B cell (primary cell): Measurements from ENCODE around the gene SEMA3F. TPM values are rescaled to one million over a fixed set of nuclear protein-coding genes. Genes with fewer than 3 reads are reported as not detected.

Experiments
- ATAC-seq: fragments of 200-7000 bp; cut with Tn5 transposase; one replicate; pipeline ENCODE4 v1.10.0; 2021; ENCODE audit warnings: low read depth, mild to moderate bottlenecking, moderate number of reproducible peaks, moderate library complexity
- CTCF ChIA-PET: fragments of 350-600 bp; sonication (Branson Sonifier 250); formaldehyde crosslinking; loops from one replicate; lab custom pipeline; 2021; ENCODE audit warnings: antibody characterized with exemption, inconsistent platforms; lab: Charles Lee
- POLR2A ChIA-PET: fragments of 350-600 bp; sonication (Branson Sonifier 250); formaldehyde crosslinking; loops from one replicate; lab custom pipeline; 2021; ENCODE audit warnings: antibody characterized with exemption; lab: Charles Lee
- DNase-seq: peaks from one replicate; pipeline ENCODE4 v3.0.0; 2013
- H2AFZ ChIP-seq: 2 replicates; pipeline ENCODE4 v1.6.1; 2012; ENCODE audit warnings: mild to moderate bottlenecking, low read depth, low read length; ENCODE audit not compliant: insufficient read depth, poor library complexity, severe bottlenecking
- H3K27ac ChIP-seq, 2 donors: 1 replicate in 1 of 2; 2 replicates in 1 of 2; pipeline ENCODE4 v1.5.1; 2012 to 2013; ENCODE audit warnings: low read length in 2 of 2, mild to moderate bottlenecking in 2 of 2, moderate library complexity in 1 of 2
- H3K27me3 ChIP-seq, 4 experiments: fragments of 200-600 bp in 1 of 4; sonication (generic) in 1 of 4; replicated peaks in 1 of 4; 1 replicate in 2 of 4; 2 replicates in 2 of 4; pipeline versions ENCODE4 v1.6.1 to v1.7.0; 2013 to 2016; ENCODE audit warnings: low read length in 3 of 4, mild to moderate bottlenecking in 2 of 4, mixed read lengths in 1 of 4, moderate library complexity in 1 of 4; ENCODE audit not compliant: insufficient read depth in 4 of 4, control insufficient read depth in 3 of 4; ENCODE audit errors: control extremely low read depth in 1 of 4
- H3K36me3 ChIP-seq, 2 experiments: replicated peaks in 1 of 2; 1 replicate in 1 of 2; 2 replicates in 1 of 2; pipeline versions ENCODE4 v1.6.1 to v1.7.1; 2013; ENCODE audit warnings: low read length in 1 of 2; ENCODE audit not compliant: insufficient read depth in 2 of 2, control insufficient read depth in 1 of 2; ENCODE audit errors: control extremely low read depth in 1 of 2, extremely low read depth in 1 of 2
- H3K4me1 ChIP-seq, 2 donors: fragments of 200-600 bp in 1 of 2; sonication (generic) in 1 of 2; 1 replicate in 1 of 2; 2 replicates in 1 of 2; pipeline versions ENCODE4 v1.5.1 to v1.6.1; 2013 to 2017; ENCODE audit warnings: low read length in 2 of 2; ENCODE audit not compliant: control insufficient read depth in 2 of 2, insufficient read depth in 2 of 2
- H3K4me2 ChIP-seq: replicated peaks from 2 replicates; pipeline ENCODE3; 2012; ENCODE audit warnings: mild to moderate bottlenecking, low read depth, low read length; ENCODE audit not compliant: poor library complexity, severe bottlenecking
- H3K4me3 ChIP-seq, 5 experiments: fragments of 200-600 bp in 1 of 5; sonication (generic) in 1 of 5; 1 replicate in 3 of 5; 2 replicates in 2 of 5; pipeline versions ENCODE4 v1.5.1 to v1.7.0; 2011 to 2016; ENCODE audit warnings: low read length in 4 of 5, mild to moderate bottlenecking in 4 of 5, low read depth in 2 of 5, control low read depth in 1 of 5, moderate library complexity in 1 of 5; ENCODE audit not compliant: insufficient read depth in 1 of 5; ENCODE audit errors: control extremely low read depth in 1 of 5, extremely low read depth in 1 of 5
- H3K79me2 ChIP-seq: fragments of 200-600 bp; sonication (generic); one replicate; pipeline ENCODE4 v1.6.0; 2016; ENCODE audit warnings: low read length; ENCODE audit not compliant: control insufficient read depth, insufficient read depth
- H3K9ac ChIP-seq: fragments of 200-600 bp; sonication (generic); 2 replicates; pipeline ENCODE4 v1.6.1; 2017; ENCODE audit warnings: mild to moderate bottlenecking, low read length, moderate library complexity
- H3K9me3 ChIP-seq, 3 donors: one replicate each; pipeline versions ENCODE4 v1.6.1 to v1.7.1; 2013; ENCODE audit warnings: low read length in 2 of 3; ENCODE audit not compliant: control insufficient read depth in 2 of 3, insufficient read depth in 1 of 3; ENCODE audit errors: control extremely low read depth in 1 of 3
- H4K20me1 ChIP-seq: 2 replicates; pipeline ENCODE4 v1.6.0; 2012; ENCODE audit warnings: mild to moderate bottlenecking, low read length; ENCODE audit not compliant: insufficient read depth, control insufficient read depth, poor library complexity, severe bottlenecking
- H3K27ac Mint-ChIP-seq: one replicate; pipeline ENCODE4 v1.8.0; 2021; ENCODE audit warnings: mixed read lengths
- H3K27me3 Mint-ChIP-seq: one replicate; pipeline ENCODE4 v1.8.0; 2021; ENCODE audit warnings: mixed read lengths
- H3K4me1 Mint-ChIP-seq: one replicate; pipeline ENCODE4 v1.8.0; 2021; ENCODE audit warnings: mixed read lengths
- H3K4me3 Mint-ChIP-seq: one replicate; pipeline ENCODE4 v1.8.0; 2021; ENCODE audit warnings: mixed read lengths
- H3K9me3 Mint-ChIP-seq: one replicate; pipeline ENCODE4 v1.8.0; 2022; ENCODE audit warnings: mixed read lengths; ENCODE audit not compliant: insufficient read depth
- EZH2 ChIP-seq: IDR thresholded peaks from 2 replicates; pipeline ENCODE4 v1.6.1; 2012; ENCODE audit warnings: borderline replicate concordance, low read depth, mild to moderate bottlenecking, moderate library complexity, low read length; ENCODE audit not compliant: insufficient read depth, poor library complexity, severe bottlenecking
- WGBS: methylation state at CpG from one replicate; pipeline ENCODE4 v1.1.5; 2013; ENCODE audit warnings: missing lambda C conversion rate; ENCODE audit not compliant: insufficient coverage; 5-methylcytosine and 5-hydroxymethylcytosine counted together
- intact Hi-C: fragments of 100-400 bp; cut with micrococcal nuclease; formaldehyde crosslinking; loops from one replicate; pipeline ENCODE4 v1.10.0; 2022
- polyA plus RNA-seq: library from polyadenylated mRNA; depleted of rRNA; stranded (reverse); fragments of >200 nt; gene quantifications from 2 replicates; pipeline ENCODE4 v1.2.3, GENCODE V29; 2012
- total RNA-seq, 2 donors: library from RNA; stranded (reverse); fragments of 120-200 nt in 1 of 2; gene quantifications; 1 replicate in 1 of 2; 2 replicates in 1 of 2; pipeline versions ENCODE4 v1.2.3 to v1.2.4, GENCODE V29; 2013 to 2022
- TF ChIP-seq, protein P1 (sequence below): fragments of 200-600 bp; IDR thresholded peaks from one replicate; pipeline ENCODE4 v1.8.0; 2022; ENCODE audit warnings: antibody characterized with exemption, mild to moderate bottlenecking

The SEMA3F gene
- total and polyA plus RNA-seq, 2 donors (not counting 1 experiment from before 2014, with no cell fraction given): 0.27 TPM; not detected in 1

DNA sequence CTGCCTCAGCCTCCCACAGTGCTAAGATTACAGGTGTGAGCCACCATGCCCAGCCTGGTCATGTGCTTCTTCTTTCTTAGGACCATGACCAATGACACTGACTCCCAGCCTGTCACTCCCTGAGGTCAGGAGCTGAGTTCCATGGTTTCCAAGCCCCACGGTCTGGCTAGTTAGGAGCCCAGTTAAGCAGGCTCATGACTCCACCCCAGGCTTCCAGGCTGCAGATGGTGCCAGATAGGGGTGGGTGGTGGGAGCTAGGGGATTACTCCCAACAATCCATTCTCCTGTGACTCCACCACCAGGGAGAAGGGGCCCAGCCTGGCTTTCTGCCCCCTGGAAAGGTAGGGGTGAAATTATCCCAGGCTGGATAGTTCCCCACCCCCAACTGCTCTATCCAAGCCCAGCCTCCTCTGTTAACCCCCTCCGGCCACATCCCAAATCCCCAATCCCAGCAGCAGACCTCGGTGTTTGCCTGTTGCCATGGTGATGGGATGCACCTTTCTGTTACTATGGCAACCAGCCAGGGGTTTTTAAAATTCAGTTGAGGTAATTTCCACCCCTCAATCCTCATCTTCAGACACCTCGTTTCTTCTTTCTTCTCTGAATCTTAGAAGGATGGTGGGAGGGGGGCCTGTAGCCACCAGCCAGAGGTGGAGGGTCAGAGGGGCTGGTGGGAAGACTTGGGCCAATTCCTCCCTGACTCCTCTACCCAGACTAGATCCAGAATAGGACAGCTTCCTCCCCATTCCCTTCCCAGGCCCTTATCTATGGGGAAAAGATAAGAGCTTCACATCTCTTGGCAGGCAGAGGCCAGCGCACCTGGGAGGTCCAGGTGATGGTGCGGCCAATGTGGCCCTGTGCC is 22.5 kb upstream of the SEMA3F start:
- no peak overlapping the region for H3K27ac Mint-ChIP-seq
- Histone ChIP-seq H3K27ac (no peak overlapping the region), H3K4me1 (no peaks in the 10 kb centered on the region), H3K27me3 (peaks cover 0 to 15% (median 0%) of the 10 kb centered on the region in 4 experiments), H3K36me3 (no peaks in the 10 kb centered on the region), H2AFZ (no peak overlapping the region), H3K9me3 (no peaks in the 10 kb centered on the region), H3K9ac (no peak overlapping the region), H3K4me2 (no peak overlapping the region), H4K20me1 (no peaks in the 10 kb centered on the region), H3K4me3 (no peak overlapping the region), H3K79me2 (no peaks in the 10 kb centered on the region)
- no peak overlapping the region for H3K4me3 Mint-ChIP-seq
- no peaks in the 10 kb centered on the region for H3K9me3 Mint-ChIP-seq
- intact Hi-C loops: no loop called here
- TF ChIP-seq EZH2: no peak
- TF ChIP-seq, protein P1, sequence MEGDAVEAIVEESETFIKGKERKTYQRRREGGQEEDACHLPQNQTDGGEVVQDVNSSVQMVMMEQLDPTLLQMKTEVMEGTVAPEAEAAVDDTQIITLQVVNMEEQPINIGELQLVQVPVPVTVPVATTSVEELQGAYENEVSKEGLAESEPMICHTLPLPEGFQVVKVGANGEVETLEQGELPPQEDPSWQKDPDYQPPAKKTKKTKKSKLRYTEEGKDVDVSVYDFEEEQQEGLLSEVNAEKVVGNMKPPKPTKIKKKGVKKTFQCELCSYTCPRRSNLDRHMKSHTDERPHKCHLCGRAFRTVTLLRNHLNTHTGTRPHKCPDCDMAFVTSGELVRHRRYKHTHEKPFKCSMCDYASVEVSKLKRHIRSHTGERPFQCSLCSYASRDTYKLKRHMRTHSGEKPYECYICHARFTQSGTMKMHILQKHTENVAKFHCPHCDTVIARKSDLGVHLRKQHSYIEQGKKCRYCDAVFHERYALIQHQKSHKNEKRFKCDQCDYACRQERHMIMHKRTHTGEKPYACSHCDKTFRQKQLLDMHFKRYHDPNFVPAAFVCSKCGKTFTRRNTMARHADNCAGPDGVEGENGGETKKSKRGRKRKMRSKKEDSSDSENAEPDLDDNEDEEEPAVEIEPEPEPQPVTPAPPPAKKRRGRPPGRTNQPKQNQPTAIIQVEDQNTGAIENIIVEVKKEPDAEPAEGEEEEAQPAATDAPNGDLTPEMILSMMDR: no peak
- DNase-seq (no peak), ATAC-seq (no peak)
- no peaks in the 10 kb centered on the region for H3K27me3 Mint-ChIP-seq
- CTCF ChIA-PET: interaction anchor here (4.4 kb wide), 1 partner anchor 12 kb away, joined by 18 read pairs; no protein-coding TSS in a partner anchor
- POLR2A ChIA-PET: interaction anchor here (0.9 kb wide), 1 partner anchor 9 kb away, joined by 3 read pairs; no protein-coding TSS in a partner anchor
- H3K4me1 Mint-ChIP-seq: no peaks in the 10 kb centered on the region
- 100% methylated on average over 2 of the region's 6 CpGs for WGBS

DNA sequence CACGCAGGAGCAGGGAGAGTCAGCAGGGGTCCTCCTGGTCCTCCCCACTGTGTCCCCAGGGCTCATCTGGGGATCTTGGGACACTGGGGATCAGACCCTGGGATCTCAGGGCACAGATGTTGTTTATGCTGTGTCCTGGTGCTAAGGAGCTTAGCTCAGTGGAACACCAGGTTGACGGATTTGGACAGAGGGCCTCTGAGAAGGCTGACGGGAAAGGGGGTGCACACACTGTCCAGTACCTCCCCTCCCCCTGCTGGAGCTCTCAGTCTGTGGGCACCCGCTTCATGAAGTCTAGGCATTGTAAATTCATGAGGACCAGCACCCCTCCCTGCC is 21.9 kb upstream of the SEMA3F start:
- Histone ChIP-seq H4K20me1 (no peaks in the 10 kb centered on the region), H3K27ac (no peak overlapping the region), H3K27me3 (peaks cover 0 to 15% (median 0%) of the 10 kb centered on the region in 4 experiments), H2AFZ (no peak overlapping the region), H3K4me3 (no peak overlapping the region), H3K79me2 (no peaks in the 10 kb centered on the region), H3K4me1 (no peaks in the 10 kb centered on the region), H3K4me2 (no peak overlapping the region), H3K36me3 (no peaks in the 10 kb centered on the region), H3K9me3 (no peaks in the 10 kb centered on the region), H3K9ac (no peak overlapping the region)
- Mint-ChIP-seq H3K27me3 (peaks cover under 1% of the 10 kb centered on the region), H3K27ac (no peak overlapping the region), H3K9me3 (no peaks in the 10 kb centered on the region), H3K4me3 (no peak overlapping the region), H3K4me1 (no peaks in the 10 kb centered on the region)
- no peak for ATAC-seq
- CTCF ChIA-PET: interaction anchor here (4.4 kb wide), 1 partner anchor 13 kb away, joined by 18 read pairs; no protein-coding TSS in a partner anchor
- POLR2A ChIA-PET: interaction anchor here (0.9 kb wide), 1 partner anchor 10 kb away, joined by 3 read pairs; no protein-coding TSS in a partner anchor
- WGBS: 90% methylated on average over 4 of the region's 4 CpGs
- no peak for DNase-seq
- intact Hi-C loops: no loop called here
- TF ChIP-seq, protein P1: no peak
- no peak for TF ChIP-seq EZH2
